Fibroblast of lung (primary cell): ENCODE data around the gene FAM13A. TPM values are rescaled to one million over a fixed set of nuclear protein-coding genes. Genes with fewer than 3 reads are reported as not detected.

Experiments
- DNase-seq, 2 donors: peaks; one replicate each; pipeline versions ENCODE4 v3.0.0 to v3.0.0-alpha.2; 2010; ENCODE audit warnings: low read depth in 2 of 2
- H2AFZ ChIP-seq: 2 replicates; pipeline ENCODE4 v1.5.1; 2012; ENCODE audit warnings: low read length, control low read depth, inconsistent platforms
- H3K27ac ChIP-seq: 2 replicates; pipeline ENCODE4 v1.5.1; 2011; ENCODE audit warnings: low read length, control low read depth; ENCODE audit not compliant: insufficient read depth
- H3K27me3 ChIP-seq: 2 replicates; pipeline ENCODE4 v1.5.1; 2011; ENCODE audit warnings: mild to moderate bottlenecking, low read length; ENCODE audit not compliant: control insufficient read depth, insufficient read depth
- H3K36me3 ChIP-seq: 2 replicates; pipeline ENCODE4 v1.5.1; 2011; ENCODE audit warnings: low read length; ENCODE audit not compliant: control insufficient read depth, insufficient read depth
- H3K4me1 ChIP-seq: 2 replicates; pipeline ENCODE4 v1.5.1; 2011; ENCODE audit warnings: low read length; ENCODE audit not compliant: control insufficient read depth, insufficient read depth; ENCODE audit errors: extremely low read depth
- H3K4me2 ChIP-seq: 2 replicates; pipeline ENCODE4 v1.5.1; 2011; ENCODE audit warnings: low read length, control low read depth; ENCODE audit not compliant: insufficient read depth; ENCODE audit errors: extremely low read depth
- H3K4me3 ChIP-seq, 4 experiments: fragments of 200-600 bp in 1 of 4; sonication (generic) in 1 of 4; replicated peaks in 1 of 4; 2 replicates each; pipeline ENCODE4 v1.5.1; 2011 to 2016; ENCODE audit warnings: low read length in 4 of 4, low read depth in 3 of 4, mild to moderate bottlenecking in 3 of 4, control low read depth in 2 of 4, inconsistent platforms in 1 of 4, mixed read lengths in 1 of 4; ENCODE audit not compliant: insufficient read depth in 1 of 4; ENCODE audit errors: control extremely low read depth in 1 of 4
- H3K79me2 ChIP-seq: 2 replicates; pipeline ENCODE4 v1.5.1; 2012; ENCODE audit warnings: mild to moderate bottlenecking, low read length, inconsistent platforms; ENCODE audit not compliant: control insufficient read depth, insufficient read depth
- H3K9ac ChIP-seq: 2 replicates; pipeline ENCODE4 v1.5.1; 2011; ENCODE audit warnings: mild to moderate bottlenecking, low read length, control low read depth; ENCODE audit not compliant: insufficient read depth
- H3K9me3 ChIP-seq: 2 replicates; pipeline ENCODE4 v1.5.1; 2012; ENCODE audit warnings: low read depth, low read length; ENCODE audit not compliant: control insufficient read depth, insufficient read depth
- H4K20me1 ChIP-seq: 2 replicates; pipeline ENCODE4 v1.5.1; 2011; ENCODE audit warnings: low read length; ENCODE audit not compliant: control insufficient read depth, insufficient read depth; ENCODE audit errors: extremely low read depth
- EZH2 ChIP-seq: IDR thresholded peaks from 2 replicates; pipeline ENCODE4 v1.5.1; 2012; ENCODE audit warnings: low read length, control low read depth, mild to moderate bottlenecking; ENCODE audit errors: missing control alignments
- polyA plus RNA-seq, 2 donors: library from polyadenylated mRNA; depleted of rRNA in 1 of 2; stranded (reverse) in 1 of 2; unstranded in 1 of 2; fragments of >200 nt; gene quantifications; 2 replicates each; pipeline ENCODE4 v1.2.1, GENCODE V29; 2011 to 2012; ENCODE audit warnings: missing spikeins in 1 of 2
- total RNA-seq: library from RNA; depleted of rRNA; stranded (reverse); fragments of >200 nt; gene quantifications from 2 replicates; pipeline ENCODE4 v1.2.1, GENCODE V29; 2014
- TF ChIP-seq, protein P1 (sequence below), 2 donors: IDR thresholded peaks in 1 of 2; conservative IDR thresholded peaks in 1 of 2; 1 replicate in 1 of 2; 2 replicates in 1 of 2; pipeline ENCODE4 v1.5.1; 2011 to 2012; ENCODE audit warnings: low read length in 2 of 2, control low read depth in 1 of 2, inconsistent platforms in 1 of 2, low read depth in 1 of 2, mild to moderate bottlenecking in 1 of 2

The FAM13A gene
- total and polyA plus RNA-seq, 2 donors (not counting 1 experiment from before 2014, with no cell fraction given) = 14.3 to 23.9 TPM

DNA sequence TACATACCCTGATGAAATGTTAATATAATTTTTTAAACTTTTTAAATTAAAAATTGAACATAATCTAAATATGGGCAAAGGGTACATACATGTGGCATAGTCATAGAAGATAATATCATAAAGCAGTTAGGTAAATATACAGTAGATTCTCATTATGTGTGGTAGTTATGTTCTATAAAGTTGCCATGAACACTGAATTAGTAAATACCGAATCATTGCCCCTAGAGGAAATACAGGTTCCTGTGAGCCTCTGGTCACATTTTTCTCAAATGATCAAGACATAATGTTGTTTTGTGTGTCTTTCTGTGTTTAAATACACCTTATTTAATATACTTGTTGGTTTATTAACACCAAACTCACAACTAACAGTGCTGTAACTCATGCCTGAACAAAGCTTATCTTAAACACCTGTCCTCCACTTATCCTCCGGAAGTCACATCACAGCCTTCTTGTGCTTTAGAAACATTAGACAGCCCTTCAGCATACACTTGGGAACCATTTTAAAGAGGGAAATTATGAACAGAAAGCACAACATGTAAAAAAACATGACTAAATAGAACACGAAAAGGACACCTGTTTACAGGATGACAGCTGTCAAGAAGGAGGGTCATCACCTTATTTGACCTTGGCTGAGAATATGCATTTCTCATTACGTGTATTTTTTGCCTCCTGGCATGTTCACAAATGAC, 190.0 kb downstream of the FAM13A start:
- H3K4me3 ChIP-seq = no peak overlapping the region
- TF ChIP-seq EZH2 = no peak
- TF ChIP-seq, protein P1, sequence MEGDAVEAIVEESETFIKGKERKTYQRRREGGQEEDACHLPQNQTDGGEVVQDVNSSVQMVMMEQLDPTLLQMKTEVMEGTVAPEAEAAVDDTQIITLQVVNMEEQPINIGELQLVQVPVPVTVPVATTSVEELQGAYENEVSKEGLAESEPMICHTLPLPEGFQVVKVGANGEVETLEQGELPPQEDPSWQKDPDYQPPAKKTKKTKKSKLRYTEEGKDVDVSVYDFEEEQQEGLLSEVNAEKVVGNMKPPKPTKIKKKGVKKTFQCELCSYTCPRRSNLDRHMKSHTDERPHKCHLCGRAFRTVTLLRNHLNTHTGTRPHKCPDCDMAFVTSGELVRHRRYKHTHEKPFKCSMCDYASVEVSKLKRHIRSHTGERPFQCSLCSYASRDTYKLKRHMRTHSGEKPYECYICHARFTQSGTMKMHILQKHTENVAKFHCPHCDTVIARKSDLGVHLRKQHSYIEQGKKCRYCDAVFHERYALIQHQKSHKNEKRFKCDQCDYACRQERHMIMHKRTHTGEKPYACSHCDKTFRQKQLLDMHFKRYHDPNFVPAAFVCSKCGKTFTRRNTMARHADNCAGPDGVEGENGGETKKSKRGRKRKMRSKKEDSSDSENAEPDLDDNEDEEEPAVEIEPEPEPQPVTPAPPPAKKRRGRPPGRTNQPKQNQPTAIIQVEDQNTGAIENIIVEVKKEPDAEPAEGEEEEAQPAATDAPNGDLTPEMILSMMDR (conservative IDR thresholded peaks at IDR 0.05 in 1 of 2, IDR thresholded peaks at IDR 0.05 in 1 of 2; ENCODE audit: low read depth in 1 of 2, low read length in 2 of 2) = no peak
- H3K9me3 ChIP-seq = no peaks in the 10 kb centered on the region
- no peaks in the 10 kb centered on the region for H3K79me2 ChIP-seq
- peaks cover 3% of the 10 kb centered on the region for H3K4me1 ChIP-seq
- no peak overlapping the region for H3K27ac ChIP-seq
- H2AFZ ChIP-seq = no peak overlapping the region
- no peaks in the 10 kb centered on the region for H4K20me1 ChIP-seq
- H3K4me2 ChIP-seq = no peak overlapping the region
- no peaks in the 10 kb centered on the region for H3K27me3 ChIP-seq
- no peak overlapping the region for H3K9ac ChIP-seq
- peak in 1 of 2 donors; percentile 17 for DNase-seq
- no peaks in the 10 kb centered on the region for H3K36me3 ChIP-seq

DNA sequence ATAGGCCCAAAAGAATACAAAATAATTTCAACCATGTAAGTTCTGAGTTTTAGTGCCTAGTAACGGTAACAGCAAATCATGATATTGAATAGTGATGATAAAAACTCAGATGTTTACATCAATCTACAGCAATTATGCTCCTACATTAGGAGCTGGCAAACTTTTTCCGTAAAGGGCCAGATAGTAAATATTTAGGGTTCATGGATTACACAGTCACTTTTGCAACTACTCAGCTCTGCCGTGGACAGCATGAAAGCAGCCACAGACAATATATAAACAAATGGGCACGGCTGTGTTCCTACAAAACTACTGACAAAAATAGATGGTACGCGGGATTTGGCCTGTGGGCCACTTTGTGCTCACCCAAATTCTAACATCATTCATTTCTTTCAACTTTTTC, 191.5 kb downstream of the FAM13A start:
- peaks cover 3% of the 10 kb centered on the region for H3K4me1 ChIP-seq
- no peak overlapping the region for H3K4me3 ChIP-seq
- TF ChIP-seq, protein P1 (conservative IDR thresholded peaks at IDR 0.05 in 1 of 2, IDR thresholded peaks at IDR 0.05 in 1 of 2; ENCODE audit: low read depth in 1 of 2, low read length in 2 of 2) = no peak
- TF ChIP-seq EZH2 = no peak
- H3K27ac ChIP-seq = no peak overlapping the region
- no peaks in the 10 kb centered on the region for H3K79me2 ChIP-seq
- H3K4me2 ChIP-seq = peak overlapping the region; percentile 17
- H4K20me1 ChIP-seq = no peaks in the 10 kb centered on the region
- no peaks in the 10 kb centered on the region for H3K27me3 ChIP-seq
- no peak overlapping the region for H2AFZ ChIP-seq
- DNase-seq = peak in 1 of 2 donors; percentile 57
- no peaks in the 10 kb centered on the region for H3K36me3 ChIP-seq
- no peak overlapping the region for H3K9ac ChIP-seq
- no peaks in the 10 kb centered on the region for H3K9me3 ChIP-seq

DNA sequence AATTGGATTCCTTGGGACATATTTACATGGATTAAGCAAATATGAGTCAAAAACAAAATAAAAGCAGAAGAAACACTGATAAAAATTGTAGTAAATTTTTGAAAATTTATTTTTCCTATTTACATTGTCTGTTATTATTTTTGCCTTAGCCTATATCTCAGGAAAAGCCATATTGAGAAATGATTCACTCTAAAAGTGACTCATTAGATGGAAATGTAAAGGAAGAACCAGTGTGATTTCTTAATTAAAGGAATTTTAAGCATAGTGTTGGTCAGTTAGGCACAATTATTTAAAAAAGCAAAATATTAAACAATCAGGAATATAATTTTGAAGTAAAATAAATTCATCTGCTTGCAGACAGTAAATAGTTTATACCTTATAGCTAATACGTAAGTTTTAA, 191.9 kb downstream of the FAM13A start:
- Histone ChIP-seq H4K20me1 (no peaks in the 10 kb centered on the region), H3K9me3 (no peaks in the 10 kb centered on the region), H3K9ac (no peak overlapping the region), H3K4me1 (peaks cover 3% of the 10 kb centered on the region), H3K4me2 (peak overlapping the region; percentile 17), H3K4me3 (no peak overlapping the region), H3K27ac (no peak overlapping the region), H3K36me3 (no peaks in the 10 kb centered on the region), H3K27me3 (no peaks in the 10 kb centered on the region), H2AFZ (no peak overlapping the region), H3K79me2 (no peaks in the 10 kb centered on the region)
- DNase-seq = peak in 1 of 2 donors; percentile 37
- TF ChIP-seq, protein P1 (conservative IDR thresholded peaks at IDR 0.05 in 1 of 2, IDR thresholded peaks at IDR 0.05 in 1 of 2; ENCODE audit: low read depth in 1 of 2, low read length in 2 of 2) = no peak
- TF ChIP-seq EZH2 = no peak
